ENCODE measurements around the gene ANKS1A. TPM values are rescaled to one million over a fixed set of nuclear protein-coding genes. Genes with fewer than 3 reads are reported as not detected.

Gene ANKS1A
- total RNA-seq, 4 donors from 2014 or later: 12.1 to 31.8 (median 24.1) TPM

GRCh38 chr6:35057449-35058357 is 168.6 kb downstream of the ANKS1A start:
- intact Hi-C loops (cut with DNase I; ENCODE audit: low total_unique reads): no loop called here
- H3K4me3 ChIP-seq: no peak overlapping the region
- H3K4me1 ChIP-seq: no peaks in the 10 kb centered on the region
- H3K36me3 ChIP-seq: no peaks in the 10 kb centered on the region
- no peak for DNase-seq
- no peaks in the 10 kb centered on the region for H3K9me3 ChIP-seq
- H3K27ac ChIP-seq: no peak overlapping the region
- no peaks in the 10 kb centered on the region for H3K27me3 ChIP-seq
- TF ChIP-seq POLR2A (IDR thresholded peaks at IDR 0.05) (no peak), CTCF (IDR thresholded peaks at IDR 0.05) (no peak)

GRCh38 chr6:35058358-35058675 is 169.3 kb downstream of the ANKS1A start:
- no peak overlapping the region for H3K4me3 ChIP-seq
- no peak for DNase-seq
- no peak for TF ChIP-seq POLR2A (IDR thresholded peaks at IDR 0.05)
- no peak for TF ChIP-seq CTCF (IDR thresholded peaks at IDR 0.05)
- no peaks in the 10 kb centered on the region for H3K36me3 ChIP-seq
- no peaks in the 10 kb centered on the region for H3K9me3 ChIP-seq
- H3K27ac ChIP-seq: no peak overlapping the region
- no peaks in the 10 kb centered on the region for H3K27me3 ChIP-seq
- no peaks in the 10 kb centered on the region for H3K4me1 ChIP-seq
- intact Hi-C loops (cut with DNase I; ENCODE audit: low total_unique reads): no loop called here

GRCh38 chr6:35058865-35059522 is 169.9 kb downstream of the ANKS1A start:
- Histone ChIP-seq H3K27ac (no peak overlapping the region), H3K27me3 (no peaks in the 10 kb centered on the region), H3K9me3 (no peaks in the 10 kb centered on the region), H3K36me3 (no peaks in the 10 kb centered on the region), H3K4me3 (no peak overlapping the region), H3K4me1 (no peaks in the 10 kb centered on the region)
- intact Hi-C loops (cut with DNase I; ENCODE audit: low total_unique reads): no loop called here
- TF ChIP-seq CTCF (IDR thresholded peaks at IDR 0.05) (no peak), POLR2A (IDR thresholded peaks at IDR 0.05) (no peak)
- no peak for DNase-seq

GRCh38 chr6:35059596-35060345 is 170.7 kb downstream of the ANKS1A start:
- H3K9me3 ChIP-seq: no peaks in the 10 kb centered on the region
- no peaks in the 10 kb centered on the region for H3K4me1 ChIP-seq
- no peaks in the 10 kb centered on the region for H3K27me3 ChIP-seq
- no peak overlapping the region for H3K4me3 ChIP-seq
- TF ChIP-seq CTCF (IDR thresholded peaks at IDR 0.05) (no peak), POLR2A (IDR thresholded peaks at IDR 0.05) (no peak)
- H3K36me3 ChIP-seq: no peaks in the 10 kb centered on the region
- intact Hi-C loops (cut with DNase I; ENCODE audit: low total_unique reads): no loop called here
- no peak overlapping the region for H3K27ac ChIP-seq
- no peak for DNase-seq
